Left lung (tissue), 8 donors: ENCODE measurements around the gene APOB. TPM values are rescaled to one million over a fixed set of nuclear protein-coding genes. Genes with fewer than 3 reads are reported as not detected.

Source experiments
- polyA plus RNA-seq, 6 donors: library from polyadenylated mRNA; unstranded; fragments of 120-200 nt; gene quantifications; one replicate each; pipeline ENCODE4 v1.2.1, GENCODE V29; 2013; ENCODE audit not compliant: insufficient read length in 6 of 6
- total RNA-seq, 2 donors: library from RNA; stranded (reverse); fragmentation: NEBNext Ultra II Directional; extraction: Animal tissue kit (Norgen Biotek cat#: 25700); gene quantifications; one replicate each; pipeline ENCODE4 v1.2.1, GENCODE V29; 2021
- donor health status: DM: no; HTN: yes; CAD: no.
- donor health status: DM: no; HTN: no; CAD: no.

APOB gene
- total and polyA plus RNA-seq, 8 donors, result 0.01 to 1.5 (median 0.14) TPM

Other genes with a start within 250 kb of the APOB start
- gene LDAH, start 221.0 kb downstream of the APOB start, total RNA-seq, result 10 to 100 TPM; 20.2 to 21.2 TPM
- 10 to 100 TPM; 21.4 to 25.7 (median 22.5) TPM for gene LDAH, start 221.0 kb downstream of the APOB start, polyA plus RNA-seq
- not detected for gene TDRD15, start 79.9 kb upstream of the APOB start, total RNA-seq
- not detected for gene TDRD15, start 79.9 kb upstream of the APOB start, polyA plus RNA-seq